Activated CD4-positive, alpha-beta T cell treated with anti-CD3 and anti-CD28 coated beads for 36 hours (primary cell): Measurements from ENCODE around the gene ASTN2. TPM values are rescaled to one million over a fixed set of nuclear protein-coding genes. Genes with fewer than 3 reads are reported as not detected.

Experiments
- ATAC-seq: fragments of 200-7000 bp; cut with Tn5 transposase; one replicate; pipeline ENCODE4 v1.10.0; 2021; ENCODE audit warnings: mild to moderate bottlenecking, moderate library complexity
- CTCF ChIA-PET: fragments of 350-600 bp; sonication (Branson Sonifier 250); formaldehyde crosslinking; loops from one replicate; lab custom pipeline; 2021; ENCODE audit warnings: antibody characterized with exemption; lab: Charles Lee
- POLR2A ChIA-PET: fragments of 350-600 bp; sonication (Branson Sonifier 250); formaldehyde crosslinking; loops from one replicate; lab custom pipeline; 2021; ENCODE audit warnings: antibody characterized with exemption, inconsistent platforms; lab: Charles Lee
- DNase-seq: peaks from one replicate; pipeline ENCODE4 v3.0.0-alpha.2; 2020
- H3K27ac Mint-ChIP-seq: one replicate; pipeline ENCODE4 v1.8.0; 2021; ENCODE audit warnings: mixed read lengths
- H3K27me3 Mint-ChIP-seq: one replicate; pipeline ENCODE4 v1.8.0; 2021; ENCODE audit warnings: mixed read lengths
- H3K36me3 Mint-ChIP-seq: one replicate; pipeline ENCODE4 v1.8.0; 2021; ENCODE audit warnings: low read depth, mixed read lengths
- H3K4me1 Mint-ChIP-seq: one replicate; pipeline ENCODE4 v1.8.0; 2021; ENCODE audit warnings: mixed read lengths
- H3K4me3 Mint-ChIP-seq: one replicate; pipeline ENCODE4 v1.8.0; 2021; ENCODE audit warnings: mild to moderate bottlenecking, moderate library complexity, mixed read lengths
- H3K9me3 Mint-ChIP-seq: one replicate; pipeline ENCODE4 v1.8.0; 2021; ENCODE audit warnings: low read depth, mixed read lengths
- intact Hi-C, 2 experiments: fragments of 100-400 bp; cut with DNase I in 1 of 2; cut with micrococcal nuclease in 1 of 2; formaldehyde crosslinking; loops; one replicate each; pipeline versions ENCODE4 v1.14.2 to v1.15.1; 2022 to 2024; cut with DNase I, micrococcal nuclease
- total RNA-seq, 2 experiments: library from RNA; stranded (reverse); gene quantifications; one replicate each; pipeline ENCODE4 v1.2.3, GENCODE V29; 2021

ASTN2 gene
- total RNA-seq, 2 experiments from 2014 or later = 3.0 to 4.2 TPM

GRCh38 chr9:117233016-117233415 lies 181.8 kb downstream of the ASTN2 start:
- DNase-seq = no peak
- ChIA-PET POLR2A (no interaction called here), CTCF (no interaction called here)
- Mint-ChIP-seq H3K27ac (no peak overlapping the region), H3K4me3 (no peak overlapping the region), H3K4me1 (no peaks in the 10 kb centered on the region), H3K27me3 (no peaks in the 10 kb centered on the region), H3K9me3 (no peaks in the 10 kb centered on the region), H3K36me3 (no peaks in the 10 kb centered on the region)
- intact Hi-C loops = no loop called here
- ATAC-seq = no peak

- POLR2A ChIA-PET = no interaction called here
- Mint-ChIP-seq H3K27ac (no peak overlapping the region), H3K36me3 (no peaks in the 10 kb centered on the region)
Observed at GRCh38 chr9:117232281-117232680, 182.6 kb downstream of the ASTN2 start.

GRCh38 chr9:117231012-117231411 lies 183.8 kb downstream of the ASTN2 start:
- DNase-seq (no peak), ATAC-seq (no peak)
- no peak overlapping the region for H3K4me3 Mint-ChIP-seq
- ChIA-PET POLR2A (no interaction called here), CTCF (no interaction called here)
- H3K9me3 Mint-ChIP-seq = peaks cover 2% of the 10 kb centered on the region
- no peaks in the 10 kb centered on the region for H3K27me3 Mint-ChIP-seq
- no peaks in the 10 kb centered on the region for H3K4me1 Mint-ChIP-seq
- H3K36me3 Mint-ChIP-seq = no peaks in the 10 kb centered on the region
- no peak overlapping the region for H3K27ac Mint-ChIP-seq
- intact Hi-C loops = no loop called here

More at GRCh38 chr9:117232281-117232680, 182.6 kb downstream of the ASTN2 start:
- intact Hi-C loops = no loop called here
- ATAC-seq (no peak), DNase-seq (no peak)
- Mint-ChIP-seq H3K27me3 (no peaks in the 10 kb centered on the region), H3K4me1 (no peaks in the 10 kb centered on the region), H3K4me3 (no peak overlapping the region), H3K9me3 (peaks cover under 1% of the 10 kb centered on the region)
- CTCF ChIA-PET = no interaction called here

GRCh38 chr9:117224695-117225094 lies 190.2 kb downstream of the ASTN2 start:
- CTCF ChIA-PET = no interaction called here
- no peak overlapping the region for H3K27ac Mint-ChIP-seq
- H3K36me3 Mint-ChIP-seq = no peaks in the 10 kb centered on the region
- no peak for ATAC-seq
- H3K4me1 Mint-ChIP-seq = no peaks in the 10 kb centered on the region
- POLR2A ChIA-PET = no interaction called here
- no peak for DNase-seq
- no peak overlapping the region for H3K4me3 Mint-ChIP-seq
- intact Hi-C loops = loop anchor here in 1 of 2 experiments (10.0 kb wide), 1 partner anchor 60 kb away; no protein-coding TSS in a partner anchor
- H3K9me3 Mint-ChIP-seq = peaks cover 4% of the 10 kb centered on the region
- H3K27me3 Mint-ChIP-seq = no peaks in the 10 kb centered on the region

GRCh38 chr9:117218951-117219350 lies 195.9 kb downstream of the ASTN2 start:
- no peak for DNase-seq
- H3K27ac Mint-ChIP-seq = no peak overlapping the region
- ATAC-seq = no peak
- intact Hi-C loops = no loop called here
- POLR2A ChIA-PET = no interaction called here
- H3K27me3 Mint-ChIP-seq = no peaks in the 10 kb centered on the region
- H3K36me3 Mint-ChIP-seq = no peaks in the 10 kb centered on the region
- CTCF ChIA-PET = no interaction called here
- H3K9me3 Mint-ChIP-seq = no peaks in the 10 kb centered on the region
- no peaks in the 10 kb centered on the region for H3K4me1 Mint-ChIP-seq
- H3K4me3 Mint-ChIP-seq = no peak overlapping the region

GRCh38 chr9:117214416-117214815 lies 200.4 kb downstream of the ASTN2 start:
- CTCF ChIA-PET = no interaction called here
- no peaks in the 10 kb centered on the region for H3K4me1 Mint-ChIP-seq
- peaks cover 9% of the 10 kb centered on the region for H3K9me3 Mint-ChIP-seq
- no peaks in the 10 kb centered on the region for H3K36me3 Mint-ChIP-seq
- DNase-seq = no peak
- intact Hi-C loops = no loop called here
- no peak overlapping the region for H3K4me3 Mint-ChIP-seq
- no peak for ATAC-seq
- H3K27me3 Mint-ChIP-seq = no peaks in the 10 kb centered on the region
- POLR2A ChIA-PET = no interaction called here
- H3K27ac Mint-ChIP-seq = no peak overlapping the region

GRCh38 chr9:117211280-117211679 lies 203.6 kb downstream of the ASTN2 start:
- H3K27ac Mint-ChIP-seq = no peak overlapping the region
- no peaks in the 10 kb centered on the region for H3K4me1 Mint-ChIP-seq
- H3K9me3 Mint-ChIP-seq = peaks cover 19% of the 10 kb centered on the region
- H3K4me3 Mint-ChIP-seq = no peak overlapping the region
- H3K27me3 Mint-ChIP-seq = peaks cover 2% of the 10 kb centered on the region
- intact Hi-C loops = no loop called here
- ChIA-PET CTCF (interaction anchor here (0.6 kb wide), 1 partner anchor 73 kb away, joined by 3 read pairs; no protein-coding TSS in a partner anchor), POLR2A (no interaction called here)
- H3K36me3 Mint-ChIP-seq = no peaks in the 10 kb centered on the region
- ATAC-seq (no peak), DNase-seq (no peak)

- Mint-ChIP-seq H3K36me3 (no peaks in the 10 kb centered on the region), H3K4me1 (no peaks in the 10 kb centered on the region), H3K9me3 (peaks cover 19% of the 10 kb centered on the region), H3K4me3 (no peak overlapping the region), H3K27me3 (peaks cover 4% of the 10 kb centered on the region), H3K27ac (no peak overlapping the region)
- intact Hi-C loops = no loop called here
- DNase-seq = no peak
- POLR2A ChIA-PET = no interaction called here
- ATAC-seq = no peak
- CTCF ChIA-PET = no interaction called here
Observed at GRCh38 chr9:117205806-117206205, 209.1 kb downstream of the ASTN2 start.

GRCh38 chr9:117204971-117205370 lies 209.9 kb downstream of the ASTN2 start:
- CTCF ChIA-PET = no interaction called here
- ATAC-seq (no peak), DNase-seq (no peak)
- POLR2A ChIA-PET = no interaction called here
- Mint-ChIP-seq H3K4me1 (no peaks in the 10 kb centered on the region), H3K9me3 (peaks cover 16% of the 10 kb centered on the region), H3K27me3 (peaks cover 4% of the 10 kb centered on the region), H3K27ac (no peak overlapping the region), H3K4me3 (no peak overlapping the region), H3K36me3 (no peaks in the 10 kb centered on the region)
- intact Hi-C loops = no loop called here

- ChIA-PET POLR2A (interaction anchor here (0.5 to 0.6 kb wide), 2 partner anchors 93 to 882 kb away, joined by 3 to 9 read pairs; no protein-coding TSS in a partner anchor), CTCF (no interaction called here)
- Mint-ChIP-seq H3K27ac (no peak overlapping the region), H3K4me3 (no peak overlapping the region), H3K36me3 (no peaks in the 10 kb centered on the region), H3K9me3 (peaks cover 12% of the 10 kb centered on the region), H3K4me1 (no peaks in the 10 kb centered on the region), H3K27me3 (peaks cover 2% of the 10 kb centered on the region)
- intact Hi-C loops = no loop called here
- ATAC-seq (no peak), DNase-seq (no peak)
Observed at GRCh38 chr9:117191504-117192261, 223.2 kb downstream of the ASTN2 start.

- H3K36me3 Mint-ChIP-seq = no peaks in the 10 kb centered on the region
- DNase-seq (no peak), ATAC-seq (no peak)
- H3K4me3 Mint-ChIP-seq = no peak overlapping the region
- peaks cover 3% of the 10 kb centered on the region for H3K9me3 Mint-ChIP-seq
- CTCF ChIA-PET = no interaction called here
- H3K4me1 Mint-ChIP-seq = no peaks in the 10 kb centered on the region
- intact Hi-C loops = no loop called here
- peaks cover 4% of the 10 kb centered on the region for H3K27me3 Mint-ChIP-seq
- POLR2A ChIA-PET = no interaction called here
- no peak overlapping the region for H3K27ac Mint-ChIP-seq
Observed at GRCh38 chr9:117189121-117189520, 225.7 kb downstream of the ASTN2 start.

GRCh38 chr9:117188394-117188793 lies 226.5 kb downstream of the ASTN2 start:
- no peak for ATAC-seq
- no peak for DNase-seq
- H3K27me3 Mint-ChIP-seq = peaks cover 4% of the 10 kb centered on the region
- intact Hi-C loops = no loop called here
- no peaks in the 10 kb centered on the region for H3K4me1 Mint-ChIP-seq
- no peak overlapping the region for H3K27ac Mint-ChIP-seq
- H3K9me3 Mint-ChIP-seq = peaks cover 3% of the 10 kb centered on the region
- no peaks in the 10 kb centered on the region for H3K36me3 Mint-ChIP-seq
- no peak overlapping the region for H3K4me3 Mint-ChIP-seq
- POLR2A ChIA-PET = no interaction called here
- CTCF ChIA-PET = no interaction called here
